ENCODE results near the gene ANKRD28.

- no peak for TF ChIP-seq EZH2 (IDR thresholded peaks at IDR 0.05)
- TF ChIP-seq MAX (IDR thresholded peaks at IDR 0.05) = no peak
- no peak for TF ChIP-seq SIN3A (IDR thresholded peaks at IDR 0.05; ENCODE audit: low read depth)
- no peak for TF ChIP-seq EZH2phosphoT487 (IDR thresholded peaks at IDR 0.05; ENCODE audit: borderline replicate concordance)
- TF ChIP-seq CTCF (IDR thresholded peaks at IDR 0.05 in 2 of 3, conservative IDR thresholded peaks at IDR 0.05 in 1 of 3; ENCODE audit: borderline replicate concordance in 1 of 3, insufficient read depth in 1 of 3, low read depth in 2 of 3, low read length in 2 of 3) = no peak
- no peak for TF ChIP-seq YY1 (IDR thresholded peaks at IDR 0.05; ENCODE audit: extremely low read depth, insufficient replicate concordance, low read depth, low read length)
- TF ChIP-seq SP1 (IDR thresholded peaks at IDR 0.05; ENCODE audit: low read depth) = no peak
- TF ChIP-seq ZBTB33 (IDR thresholded peaks at IDR 0.05; ENCODE audit: extremely low read depth, insufficient replicate concordance, low read length) = no peak
- no peak for TF ChIP-seq EGR1 (IDR thresholded peaks at IDR 0.05; ENCODE audit: low read depth)
- TF ChIP-seq JUND (IDR thresholded peaks at IDR 0.05) = no peak
- TF ChIP-seq ZFX (IDR thresholded peaks at IDR 0.05) = no peak
- no peak for TF ChIP-seq RAD21 (IDR thresholded peaks at IDR 0.05; ENCODE audit: low read depth)
- no peak for TF ChIP-seq POLR2AphosphoS5 (IDR thresholded peaks at IDR 0.05; ENCODE audit: low read depth, low read length)
These were observed 124.2 kb downstream of the ANKRD28 start for GRCh38 chr3:15673536-15673935.
